Stomach (tissue), 9 donors: ENCODE results near the gene LGI2. TPM values are rescaled to one million over a fixed set of nuclear protein-coding genes. Genes with fewer than 3 reads are reported as not detected.
A peak's percentile ranks its signal among the peaks of the same experiment; 100 is the strongest.

Source experiments
- DNase-seq, 2 donors: peaks; one replicate each; pipeline versions ENCODE4 v3.0.0 to v3.0.0-alpha.2; 2013 to 2019
- H3K27ac ChIP-seq, 5 donors: fragments of 200-600 bp in 4 of 5; sonication (generic) in 4 of 5; one replicate each; pipeline ENCODE4 v1.5.1; 2013 to 2019; ENCODE audit warnings: mild to moderate bottlenecking in 1 of 5, moderate library complexity in 1 of 5
- H3K27me3 ChIP-seq, 3 donors: fragments of 200-600 bp; sonication (generic); one replicate each; pipeline ENCODE4 v1.5.1; 2017 to 2019; ENCODE audit warnings: mixed run types in 1 of 3
- H3K36me3 ChIP-seq, 4 donors: fragments of 200-600 bp; sonication (generic); 1 replicate in 3 of 4; 2 replicates in 1 of 4; pipeline ENCODE4 v1.5.1; 2016 to 2019
- H3K4me1 ChIP-seq, 4 donors: fragments of 200-600 bp; sonication (generic); one replicate each; pipeline ENCODE4 v1.5.1; 2016 to 2019
- H3K4me3 ChIP-seq, 4 donors: fragments of 200-600 bp; sonication (generic) in 3 of 4; one replicate each; pipeline ENCODE4 v1.5.1; 2016 to 2019; ENCODE audit warnings: mild to moderate bottlenecking in 1 of 4
- H3K9me3 ChIP-seq, 4 donors: fragments of 200-600 bp; sonication (generic); one replicate each; pipeline ENCODE4 v1.5.1; 2016 to 2019
- CTCF ChIP-seq, 7 experiments: fragments of 450-650 bp in 4 of 7; fragments of 200-600 bp in 3 of 7; sonication (generic) in 3 of 7; IDR thresholded peaks; one replicate each; pipeline ENCODE4 v1.5.1; 2016 to 2019; ENCODE audit warnings: antibody characterized with exemption in 7 of 7, control low read depth in 2 of 7, mild to moderate bottlenecking in 1 of 7
- EP300 ChIP-seq: sonication (generic); formaldehyde crosslinking; IDR thresholded peaks from one replicate; pipeline ENCODE4 v1.6.1; 2017; ENCODE audit warnings: antibody characterized with exemption
- POLR2A ChIP-seq, 4 donors: fragments of 450-650 bp; IDR thresholded peaks; one replicate each; pipeline ENCODE4 v1.6.1; 2016; ENCODE audit warnings: antibody characterized with exemption in 4 of 4, control low read depth in 2 of 4, mild to moderate bottlenecking in 1 of 4, moderate library complexity in 1 of 4
- POLR2AphosphoS5 ChIP-seq, 3 donors: sonication (generic); formaldehyde crosslinking; IDR thresholded peaks; one replicate each; pipeline ENCODE4 v1.6.1; 2016; ENCODE audit warnings: antibody characterized with exemption in 3 of 3
- WGBS, 5 donors: extraction: QIAGEN DNeasy Blood & Tissue Kit in 3 of 5; methylation state at CpG; one replicate each; pipeline versions ENCODE4 v1.1.5 to v1.1.7; 2013 to 2018; 5-methylcytosine and 5-hydroxymethylcytosine counted together
- intact Hi-C: fragments of 100-400 bp; cut with DNase I; formaldehyde crosslinking; loops from one replicate; pipeline ENCODE4 v1.15.1; 2023; ENCODE audit warnings: low total_unique reads
- polyA plus RNA-seq, 3 donors: library from polyadenylated mRNA; stranded (reverse); fragments of 200-250 nt; gene quantifications; one replicate each; pipeline ENCODE4 v1.2.3, GENCODE V29; 2013
- total RNA-seq, 5 donors: library from RNA; depleted of rRNA; stranded (reverse); fragments of >200 nt; gene quantifications; one replicate each; pipeline versions ENCODE4 v1.1.0 to v1.2.3, GENCODE V29; 2014 to 2016
- donor health status: healthy with polysubstance abuse.
- donor health status: Bipolar disorder and iron deficiency.
- donor health status: healthy.

The LGI2 gene
- total and polyA plus RNA-seq, 8 donors = 0.10 to 9.1 (median 0.31) TPM; not detected in 3

- Histone ChIP-seq H3K36me3 (no peaks in the 10 kb centered on the region), H3K9me3 (no peaks in the 10 kb centered on the region), H3K4me1 (no peaks in the 10 kb centered on the region), H3K4me3 (no peak overlapping the region), H3K27ac (peak overlapping the region in 2 of 5 donors; percentile 20 to 26), H3K27me3 (no peaks in the 10 kb centered on the region)
- TF ChIP-seq POLR2A (IDR thresholded peaks at IDR 0.05) (no peak), EP300 (no peak), POLR2AphosphoS5 (IDR thresholded peaks at IDR 0.05) (no peak), CTCF (IDR thresholded peaks at IDR 0.05) (no peak)
- intact Hi-C loops = loop anchor here (10.0 kb wide), 1 partner anchor 479 kb away; no protein-coding TSS in a partner anchor
- whole genome bisulfite sequencing, 5 donors = 81 to 87% (median 85%) methylated on average over 21 to 24 of the region's 24 CpGs
- DNase-seq = peak in 1 of 2 donors; percentile 31
Measured at GRCh38 chr4:24973747-24974601, 56.8 kb downstream of the LGI2 start.

GRCh38 chr4:24973404-24973746, 57.4 kb downstream of the LGI2 start:
- H3K4me3 ChIP-seq = no peak overlapping the region
- no peaks in the 10 kb centered on the region for H3K27me3 ChIP-seq
- no peaks in the 10 kb centered on the region for H3K9me3 ChIP-seq
- no peak for DNase-seq
- no peaks in the 10 kb centered on the region for H3K36me3 ChIP-seq
- no peak for TF ChIP-seq POLR2AphosphoS5 (IDR thresholded peaks at IDR 0.05)
- TF ChIP-seq CTCF (IDR thresholded peaks at IDR 0.05) = no peak
- no peak for TF ChIP-seq EP300
- TF ChIP-seq POLR2A (IDR thresholded peaks at IDR 0.05) = no peak
- peak overlapping the region in 2 of 5 donors; percentile 20 to 26 for H3K27ac ChIP-seq
- no peaks in the 10 kb centered on the region for H3K4me1 ChIP-seq
- intact Hi-C loops = loop anchor here (10.0 kb wide), 1 partner anchor 479 kb away; no protein-coding TSS in a partner anchor
- WGBS, 5 donors = 31 to 48% (median 36%) methylated on average over 3 of the region's 3 CpGs

- WGBS, 5 donors = 58 to 83% (median 66%) methylated on average over 7 of the region's 7 CpGs
- H3K4me1 ChIP-seq = no peaks in the 10 kb centered on the region
- H3K4me3 ChIP-seq = no peak overlapping the region
- DNase-seq = no peak
- intact Hi-C loops = loop anchor here (10.0 kb wide), 1 partner anchor 476 kb away; no protein-coding TSS in a partner anchor
- no peaks in the 10 kb centered on the region for H3K27me3 ChIP-seq
- H3K27ac ChIP-seq = no peak overlapping the region
- H3K36me3 ChIP-seq = no peaks in the 10 kb centered on the region
- TF ChIP-seq POLR2A (IDR thresholded peaks at IDR 0.05) (no peak), EP300 (no peak), POLR2AphosphoS5 (IDR thresholded peaks at IDR 0.05) (no peak), CTCF (IDR thresholded peaks at IDR 0.05) (no peak)
- peaks cover 0 to 4% (median under 1%) of the 10 kb centered on the region in 4 donors for H3K9me3 ChIP-seq
Measured at GRCh38 chr4:24971192-24971591, 59.6 kb downstream of the LGI2 start.

- no peak overlapping the region for H3K27ac ChIP-seq
- no peak overlapping the region for H3K4me3 ChIP-seq
- H3K36me3 ChIP-seq = no peaks in the 10 kb centered on the region
- DNase-seq = no peak
- TF ChIP-seq POLR2AphosphoS5 (IDR thresholded peaks at IDR 0.05) (no peak), EP300 (no peak), CTCF (IDR thresholded peaks at IDR 0.05) (no peak), POLR2A (IDR thresholded peaks at IDR 0.05) (no peak)
- H3K4me1 ChIP-seq = no peaks in the 10 kb centered on the region
- H3K27me3 ChIP-seq = no peaks in the 10 kb centered on the region
- peaks cover 0 to 10% (median 4%) of the 10 kb centered on the region in 4 donors for H3K9me3 ChIP-seq
- intact Hi-C loops = loop anchor here (10.0 kb wide), 1 partner anchor 476 kb away; no protein-coding TSS in a partner anchor
- 72 to 93% (median 83%) methylated on average over 2 of the region's 2 CpGs for WGBS, 5 donors
Measured at GRCh38 chr4:24970635-24971034, 60.1 kb downstream of the LGI2 start.
